ENCODE measurements around the gene CDC23.

Gene CDC23

DNA sequence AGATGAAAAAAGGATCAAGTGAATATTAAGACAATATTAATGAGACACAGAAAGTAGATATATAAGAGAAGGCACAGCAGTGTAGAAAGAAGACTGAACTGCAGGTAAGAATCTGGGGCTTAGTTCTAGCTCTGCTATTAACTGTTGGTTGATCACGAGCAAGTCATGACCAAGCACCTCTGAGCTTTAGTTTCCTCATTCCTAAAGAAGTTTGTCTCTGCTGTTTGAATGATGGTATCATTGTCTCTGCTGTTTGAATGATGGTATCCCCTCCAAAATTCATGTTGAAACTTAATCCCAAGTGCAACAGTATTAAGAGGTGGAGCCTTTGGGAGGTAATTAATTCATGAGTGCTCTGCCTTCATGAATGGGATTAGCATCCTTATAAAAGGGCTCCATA lies 71.4 kb downstream of the CDC23 start:
- DNase-seq (ENCODE audit: low read depth) = no peak

DNA sequence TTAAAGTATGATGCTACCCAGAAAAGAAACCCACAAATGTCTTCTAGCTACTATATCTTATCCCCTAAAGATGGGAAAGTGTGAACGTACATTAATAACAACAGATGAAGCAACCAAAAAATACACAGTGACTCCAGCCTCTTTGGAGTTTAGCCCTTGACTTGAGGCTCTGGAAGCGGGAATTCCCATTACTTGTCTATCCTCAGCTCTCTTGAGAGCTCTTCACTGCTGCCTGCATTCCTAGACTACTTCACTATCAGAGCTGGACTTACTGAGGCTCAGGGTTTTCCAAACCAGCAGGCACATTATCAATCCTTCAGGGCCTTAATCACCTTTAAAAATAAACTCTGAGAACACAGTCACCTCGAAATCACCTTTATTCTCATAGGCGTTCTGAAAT lies 72.9 kb downstream of the CDC23 start:
- no peak for DNase-seq (ENCODE audit: low read depth)

DNA sequence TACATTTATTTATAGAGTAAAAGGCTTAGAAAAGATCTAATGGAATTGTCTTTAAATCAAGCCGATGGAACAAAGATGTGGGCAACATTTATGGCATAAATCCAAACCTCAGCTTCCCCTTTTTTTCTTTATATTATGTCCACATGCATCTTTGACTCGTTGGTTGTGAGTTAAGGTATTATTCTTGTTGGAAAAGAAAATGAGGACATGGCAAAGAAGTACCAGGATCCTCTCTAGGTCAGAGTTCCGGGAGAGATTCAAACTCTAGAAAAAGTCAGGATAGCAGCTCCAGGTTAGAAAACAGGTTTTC lies 73.4 kb downstream of the CDC23 start:
- no peak for DNase-seq (ENCODE audit: low read depth)

DNA sequence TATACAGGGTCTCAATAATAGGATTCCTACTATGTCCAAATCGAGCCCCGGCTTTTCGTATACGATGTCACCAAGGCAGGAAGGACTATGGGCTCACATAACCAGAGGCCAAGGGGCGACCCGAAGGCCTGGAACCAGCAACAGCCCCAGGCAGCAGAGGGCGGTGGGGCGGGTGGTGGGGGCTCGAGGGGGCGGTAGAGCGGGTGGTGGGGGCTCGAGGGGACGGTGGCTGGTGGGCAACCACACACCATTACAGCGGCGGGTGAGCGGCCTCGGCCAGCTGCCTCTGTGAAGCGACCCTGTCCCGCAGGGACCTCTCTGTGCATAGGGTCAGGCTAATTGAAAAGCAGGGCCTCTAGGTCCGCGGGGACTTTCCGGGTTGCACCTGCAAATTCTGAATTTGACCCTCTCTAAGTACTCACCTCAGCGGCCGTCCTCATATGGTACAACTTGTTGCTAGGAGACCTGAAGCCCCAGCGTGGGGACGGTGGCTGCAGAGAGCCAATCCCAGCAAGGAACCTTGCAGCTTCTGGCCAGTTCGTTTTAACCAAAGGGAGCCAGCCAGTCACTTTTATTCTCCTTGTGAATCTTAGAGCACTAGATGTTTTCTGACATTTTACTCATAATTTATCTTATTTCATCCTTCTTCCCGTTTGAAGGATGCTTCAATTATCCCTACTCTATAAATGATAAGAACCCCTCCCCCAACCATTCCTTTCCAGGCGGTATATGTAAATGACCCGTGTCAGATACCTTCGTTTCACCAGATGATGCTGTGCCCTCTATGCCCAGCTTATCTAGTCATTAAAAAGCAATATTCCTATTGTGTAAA lies 74.0 kb downstream of the CDC23 start, which contains the start of gene NME5:
NME5 (minus strand) TSS at position 480 of the 832 bp plus-strand sequence. CDS start 648 bp downstream, outside the sequence.
- DNase-seq (ENCODE audit: low read depth) = peak; percentile 57
